ENCODE data around the gene OR10X1.

Gene OR10X1

GRCh38 chr1:158579733-158580132 is at the start of gene OR10X1:
Gene OR10X1, minus strand, starts transcription at chr1:158579899. Its CDS starts 0 bp downstream, at chr1:158579899.
- DNase-seq = no peak

- no peak for DNase-seq
These were observed 34.1 kb upstream of the OR10X1 start for GRCh38 chr1:158613764-158614163.

- no peak for DNase-seq
These were observed 32.2 kb upstream of the OR10X1 start for GRCh38 chr1:158611916-158612315.

- DNase-seq = no peak
These were observed 27.6 kb upstream of the OR10X1 start for GRCh38 chr1:158607296-158607695.

GRCh38 chr1:158604968-158605367 is 25.3 kb upstream of the OR10X1 start, which contains the start of gene OR10Z1:
Gene OR10Z1, plus strand, starts transcription at chr1:158605268. Its CDS starts 1,171 bp downstream, at chr1:158606439.
- no peak for DNase-seq

- no peak for DNase-seq
These were observed 21.0 kb upstream of the OR10X1 start for GRCh38 chr1:158600735-158601134.

GRCh38 chr1:158586942-158587341 is 7.2 kb upstream of the OR10X1 start:
- no peak for DNase-seq

- DNase-seq = no peak
These were observed 4.3 kb upstream of the OR10X1 start for GRCh38 chr1:158583962-158584361.

GRCh38 chr1:158577561-158577960 is 2.1 kb downstream of the OR10X1 start:
- DNase-seq = no peak

GRCh38 chr1:158572226-158572625 is 7.5 kb downstream of the OR10X1 start:
- no peak for DNase-seq

- DNase-seq = no peak
These were observed 9.2 kb downstream of the OR10X1 start, which contains the start of gene OR6P1 for GRCh38 chr1:158570480-158570879. Gene OR6P1, minus strand, starts transcription at chr1:158570580. Its CDS starts 6,976 bp downstream, at chr1:158563604.

GRCh38 chr1:158564608-158565007 is 15.1 kb downstream of the OR10X1 start:
- no peak for DNase-seq

GRCh38 chr1:158563853-158564252 is 15.8 kb downstream of the OR10X1 start:
- no peak for DNase-seq

GRCh38 chr1:158559696-158560095 is 20.0 kb downstream of the OR10X1 start:
- no peak for DNase-seq

GRCh38 chr1:158554352-158554751 is 25.3 kb downstream of the OR10X1 start, which contains the start of gene OR6Y1:
Gene OR6Y1, minus strand, starts transcription at chr1:158554405. Its CDS starts 6,300 bp downstream, at chr1:158548105.
- DNase-seq = no peak

GRCh38 chr1:158552296-158552695 is 27.4 kb downstream of the OR10X1 start:
- DNase-seq = no peak

GRCh38 chr1:158547533-158547932 is 32.2 kb downstream of the OR10X1 start:
- no peak for DNase-seq

- DNase-seq = no peak
These were observed 42.1 kb downstream of the OR10X1 start for GRCh38 chr1:158537609-158538008.

- no peak for DNase-seq
These were observed 45.2 kb downstream of the OR10X1 start for GRCh38 chr1:158534496-158534895.

All from activated CD4-positive, alpha-beta T cell treated with anti-CD3 and anti-CD28 coated beads, Interleukin-2, amount 50 U/mL, for 4 hours (primary cell).